HepG2 (cell line): Measurements from ENCODE around the gene ITGB3. TPM values are rescaled to one million over a fixed set of nuclear protein-coding genes. Genes with fewer than 3 reads are reported as not detected.

Experiments used
- BATF2 ChIP-seq: sonication (generic); formaldehyde crosslinking; IDR thresholded peaks from 2 replicates; pipeline ENCODE4 v1.8.0; 2022; ENCODE audit warnings: mild to moderate bottlenecking, missing genetic modification reagents, moderate library complexity
- CREB1 ChIP-seq, 2 experiments: fragments of 450-650 bp in 1 of 2; IDR thresholded peaks; 2 replicates each; pipeline ENCODE4 v1.6.1; 2016 to 2017; ENCODE audit warnings: control low read depth in 1 of 2, mild to moderate bottlenecking in 1 of 2, missing compliant biosample characterization in 1 of 2, missing genetic modification characterization in 1 of 2
- ELF1 ChIP-seq: sonication (generic); formaldehyde crosslinking; IDR thresholded peaks from 2 replicates; pipeline ENCODE4 v1.4.0; 2020; ENCODE audit warnings: missing genetic modification reagents
- GATA4 ChIP-seq: sonication (generic); IDR thresholded peaks from 2 replicates; pipeline ENCODE4 v1.6.1; 2016; ENCODE audit warnings: antibody characterized with exemption, low read depth, borderline replicate concordance
- GPBP1L1 ChIP-seq: sonication (generic); formaldehyde crosslinking; IDR thresholded peaks from 2 replicates; pipeline ENCODE4 v1.5.0; 2020; ENCODE audit warnings: mild to moderate bottlenecking, missing genetic modification reagents
- HOXA7 ChIP-seq: sonication (generic); formaldehyde crosslinking; IDR thresholded peaks from 2 replicates; pipeline ENCODE4 v1.8.1; 2022; ENCODE audit warnings: mild to moderate bottlenecking, missing genetic modification reagents, moderate library complexity
- MYC ChIP-seq: sonication (generic); formaldehyde crosslinking; IDR thresholded peaks from 2 replicates; pipeline ENCODE4 v1.9.0; 2021; ENCODE audit warnings: missing genetic modification reagents, borderline replicate concordance
- NR2F6 ChIP-seq, 2 experiments: IDR thresholded peaks; 2 replicates each; pipeline ENCODE4 v1.6.1; 2016; ENCODE audit warnings: antibody characterized with exemption in 1 of 2, mild to moderate bottlenecking in 1 of 2
- PITX1 ChIP-seq: sonication (generic); formaldehyde crosslinking; IDR thresholded peaks from 2 replicates; pipeline ENCODE4 v1.5.1; 2020; ENCODE audit warnings: mild to moderate bottlenecking, missing genetic modification reagents
- POLR2G ChIP-seq: fragments of 200-400 bp; formaldehyde crosslinking; IDR thresholded peaks from 2 replicates; pipeline ENCODE4 v1.6.1; 2018; ENCODE audit warnings: mild to moderate bottlenecking, low read depth, low read length, moderate library complexity
- RFXAP ChIP-seq: sonication (generic); formaldehyde crosslinking; IDR thresholded peaks from 2 replicates; pipeline ENCODE4 v1.4.0; 2020; ENCODE audit warnings: missing genetic modification reagents, borderline replicate concordance
- SNAI1 ChIP-seq: sonication (generic); formaldehyde crosslinking; IDR thresholded peaks from 2 replicates; pipeline ENCODE4 v1.5.0; 2020; ENCODE audit warnings: mild to moderate bottlenecking, missing genetic modification reagents, borderline replicate concordance
- TCF7L2 ChIP-seq: IDR thresholded peaks from 2 replicates; pipeline ENCODE4 v1.6.1; 2011; ENCODE audit warnings: mild to moderate bottlenecking, low read depth, low read length, moderate library complexity
- ZEB1 ChIP-seq: IDR thresholded peaks from 2 replicates; pipeline ENCODE4 v1.6.1; 2012; ENCODE audit warnings: mild to moderate bottlenecking, low read depth, inconsistent platforms; ENCODE audit not compliant: insufficient replicate concordance
- ZFX ChIP-seq: sonication (generic); formaldehyde crosslinking; IDR thresholded peaks from 2 replicates; pipeline ENCODE4 v1.4.0; 2020; ENCODE audit warnings: mild to moderate bottlenecking, low read depth, missing genetic modification reagents, moderate library complexity
- ZNF317 ChIP-seq: sonication (generic); formaldehyde crosslinking; IDR thresholded peaks from 2 replicates; pipeline ENCODE4 v1.5.0; 2020; ENCODE audit warnings: mild to moderate bottlenecking, missing genetic modification reagents
- ZNF460 ChIP-seq: sonication (generic); formaldehyde crosslinking; IDR thresholded peaks from 2 replicates; pipeline ENCODE4 v1.5.1; 2020; ENCODE audit warnings: missing genetic modification reagents, mild to moderate bottlenecking, borderline replicate concordance
- ZNF530 ChIP-seq: sonication (generic); formaldehyde crosslinking; IDR thresholded peaks from 2 replicates; pipeline ENCODE4 v1.5.0; 2020; ENCODE audit warnings: low read depth, mild to moderate bottlenecking, missing genetic modification reagents
- ZNF580 ChIP-seq: IDR thresholded peaks from 2 replicates; pipeline ENCODE4 v1.6.1; 2016; ENCODE audit warnings: low read depth, borderline replicate concordance
- ZNF800 ChIP-seq: sonication (generic); formaldehyde crosslinking; IDR thresholded peaks from 2 replicates; pipeline ENCODE4 v1.4.0; 2020; ENCODE audit warnings: missing genetic modification reagents
- polyA plus RNA-seq, 8 experiments: library from polyadenylated mRNA; depleted of rRNA in 3 of 8; stranded (reverse) in 7 of 8; unstranded in 1 of 8; fragments of >200 nt; fragmentation: Illumina TruSeq in 4 of 8; extraction: Trizol in 4 of 8; gene quantifications; 2 replicates each; pipeline versions ENCODE4 v1.2.1 to v1.2.3, GENCODE V29; 2011 to 2016; ENCODE audit warnings: low read depth in 4 of 8, missing spikeins in 1 of 8, mixed read lengths in 1 of 8; ENCODE audit not compliant: insufficient read depth in 1 of 8
- total RNA-seq, 5 experiments: library from RNA; depleted of rRNA; stranded (reverse); fragments of >200 nt; fragmentation: Illumina TruSeq; extraction: Trizol; gene quantifications; 2 replicates each; pipeline ENCODE4 v1.2.3, GENCODE V29; 2016; ENCODE audit warnings: low read depth in 1 of 5
- TF ChIP-seq, protein P1 (sequence below): sonication (generic); formaldehyde crosslinking; IDR thresholded peaks from 2 replicates; pipeline ENCODE4 v1.4.0; 2020; ENCODE audit warnings: mild to moderate bottlenecking, missing genetic modification reagents

Gene ITGB3
- total and polyA plus RNA-seq, 2 of the 13 experiments (the other 11 are each of a cell fraction or from before 2014, with no cell fraction given) = 0.09 to 0.31 TPM

GRCh38 chr17:47323382-47324223, 70.0 kb downstream of the ITGB3 start, which contains the start of gene EFCAB13 (continued):
- TF ChIP-seq BATF2 (CRISPR knock-in tag) (peak; percentile 99), ZNF317 (CRISPR knock-in tag) (peak; percentile 62; the same call in 1 of the 2 replicates), ZEB1 (no peak), PITX1 (CRISPR knock-in tag) (peak; percentile 60), CREB1 (IDR thresholded peaks at IDR 0.05) (peak; percentile 64; the same call in 1 of the 2 replicates), CREB1 (CRISPR knock-in tag; IDR thresholded peaks at IDR 0.05) (no peak), ELF1 (CRISPR knock-in tag) (no peak), SNAI1 (CRISPR knock-in tag) (peak; percentile 76; the same call in 1 of the 2 replicates), ZNF530 (CRISPR knock-in tag) (peak; percentile 72; the same call in 1 of the 2 replicates), POLR2G (peak; percentile 79; the same call in 1 of the 2 replicates), MYC (peak; percentile 84; the same call in 1 of the 2 replicates), TCF7L2 (no peak), GPBP1L1 (CRISPR knock-in tag) (no peak), NR2F6 (IDR thresholded peaks at IDR 0.05) (0 out of 2 replicates have a peak, but pooled peaks have one; percentile 21), NR2F6 (CRISPR knock-in tag; IDR thresholded peaks at IDR 0.05) (peak; percentile 83), ZFX (CRISPR knock-in tag) (peak; percentile 96), ZNF800 (peak; percentile 89; the same call in 1 of the 2 replicates), ZNF460 (CRISPR knock-in tag) (no peak; the same call in 1 of the 2 replicates), RFXAP (CRISPR knock-in tag) (peak; percentile 92; the same call in 1 of the 2 replicates), HOXA7 (CRISPR knock-in tag) (peak; percentile 97), GATA4 (peak; percentile 19; the same call in 1 of the 2 replicates), ZNF580 (CRISPR knock-in tag) (peak; percentile 95; the same call in 1 of the 2 replicates)
- TF ChIP-seq, protein P1, sequence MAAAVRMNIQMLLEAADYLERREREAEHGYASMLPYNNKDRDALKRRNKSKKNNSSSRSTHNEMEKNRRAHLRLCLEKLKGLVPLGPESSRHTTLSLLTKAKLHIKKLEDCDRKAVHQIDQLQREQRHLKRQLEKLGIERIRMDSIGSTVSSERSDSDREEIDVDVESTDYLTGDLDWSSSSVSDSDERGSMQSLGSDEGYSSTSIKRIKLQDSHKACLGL (CRISPR knock-in tag) = peak; percentile 93; the same call in 1 of the 2 replicates
